IMR-90 (cell line): Measurements from ENCODE around the gene MAGEB17. TPM values are rescaled to one million over a fixed set of nuclear protein-coding genes. Genes with fewer than 3 reads are reported as not detected.

Source experiments
- ATAC-seq: fragments of 200-7000 bp; cut with Tn5 transposase; 2 replicates; pipeline ENCODE4 v1.9.1; 2020; ENCODE audit warnings: low read depth, mild to moderate bottlenecking, moderate library complexity
- BruUV-seq: library from RNA; stranded (reverse); fragments of 400-500 nt; replicated peaks from 2 replicates; lab custom pipeline; 2021; lab: Mats Ljungman, UMichigan
- CTCF ChIA-PET: fragments of 300-600 bp; formaldehyde crosslinking; extraction: SDS; loops from one replicate; lab custom pipeline; 2021; ENCODE audit warnings: antibody characterized with exemption; lab: Yijun Ruan, JAX
- POLR2A ChIA-PET: fragments of 300-600 bp; sonication (Branson Sonifier 250); formaldehyde crosslinking; loops from one replicate; lab custom pipeline; 2022; ENCODE audit warnings: antibody characterized with exemption; ENCODE audit not compliant: unreplicated experiment; lab: Charles Lee
- DNase-seq: peaks from one replicate; pipeline ENCODE4 v3.0.0; 2013
- H2AFZ ChIP-seq: replicated peaks from 2 replicates; pipeline ENCODE3; 2013; ENCODE audit warnings: low read length, mild to moderate bottlenecking; ENCODE audit not compliant: poor library complexity
- H2AK5ac ChIP-seq: 2 replicates; pipeline ENCODE4 v1.6.1; 2013; ENCODE audit warnings: low read depth, low read length, inconsistent platforms
- H2AK9ac ChIP-seq: replicated peaks from 2 replicates; pipeline ENCODE3; 2013; ENCODE audit warnings: mild to moderate bottlenecking, low read depth, low read length, moderate library complexity; ENCODE audit not compliant: poor library complexity
- H2BK120ac ChIP-seq: 2 replicates; pipeline ENCODE4 v1.6.1; 2013; ENCODE audit warnings: low read depth, low read length, inconsistent platforms
- H2BK15ac ChIP-seq: 3 replicates; pipeline ENCODE4 v1.6.1; 2013; ENCODE audit warnings: low read depth, low read length, inconsistent platforms
- H2BK20ac ChIP-seq: 2 replicates; pipeline ENCODE4 v1.6.1; 2013; ENCODE audit warnings: low read depth, mild to moderate bottlenecking, inconsistent platforms, low read length, moderate library complexity
- H2BK5ac ChIP-seq: 2 replicates; pipeline ENCODE4 v1.6.1; 2013; ENCODE audit warnings: mild to moderate bottlenecking, low read depth, low read length, inconsistent platforms; ENCODE audit not compliant: poor library complexity, severe bottlenecking
- H3K14ac ChIP-seq: replicated peaks from 2 replicates; pipeline ENCODE4 v1.6.1; 2013; ENCODE audit warnings: low read depth, low read length, inconsistent platforms
- H3K18ac ChIP-seq: 2 replicates; pipeline ENCODE4 v1.6.1; 2013; ENCODE audit warnings: low read depth, low read length, control low read depth
- H3K23ac ChIP-seq: 2 replicates; pipeline ENCODE4 v1.6.1; 2013; ENCODE audit warnings: low read depth, low read length, inconsistent platforms
- H3K27ac ChIP-seq: 2 replicates; pipeline ENCODE4 v1.5.1; 2013; ENCODE audit warnings: mild to moderate bottlenecking, control low read depth, low read length; ENCODE audit not compliant: insufficient read depth
- H3K27me3 ChIP-seq: 2 replicates; pipeline ENCODE4 v1.6.1; 2013; ENCODE audit warnings: low read length; ENCODE audit not compliant: control insufficient read depth, insufficient read depth
- H3K36me3 ChIP-seq: 2 replicates; pipeline ENCODE4 v1.6.1; 2013; ENCODE audit warnings: low read length, mixed read lengths; ENCODE audit not compliant: control insufficient read depth, insufficient read depth
- H3K4ac ChIP-seq: 2 replicates; pipeline ENCODE4 v1.6.1; 2013; ENCODE audit warnings: low read depth, low read length, inconsistent platforms
- H3K4me1 ChIP-seq: 2 replicates; pipeline ENCODE4 v1.6.1; 2013; ENCODE audit warnings: low read length, mixed read lengths; ENCODE audit not compliant: control insufficient read depth, insufficient read depth
- H3K4me2 ChIP-seq: 2 replicates; pipeline ENCODE4 v1.6.1; 2013; ENCODE audit warnings: low read depth, mild to moderate bottlenecking, control low read depth, low read length, moderate library complexity
- H3K4me3 ChIP-seq: 2 replicates; pipeline ENCODE4 v1.5.1; 2013; ENCODE audit warnings: low read depth, mild to moderate bottlenecking, control low read depth, low read length, moderate library complexity; ENCODE audit not compliant: insufficient read depth
- H3K56ac ChIP-seq: 2 replicates; pipeline ENCODE4 v1.6.1; 2013; ENCODE audit warnings: low read length, inconsistent platforms; ENCODE audit not compliant: insufficient read depth; ENCODE audit errors: extremely low read depth
- H3K79me1 ChIP-seq, 2 experiments: 2 replicates each; pipeline ENCODE4 v1.6.1; 2013; ENCODE audit warnings: low read length in 2 of 2, inconsistent platforms in 1 of 2, low read depth in 1 of 2
- H3K9ac ChIP-seq: 2 replicates; pipeline ENCODE4 v1.6.1; 2013; ENCODE audit warnings: low read depth, low read length, control low read depth
- H3K9me1 ChIP-seq: 2 replicates; pipeline ENCODE4 v1.6.1; 2013; ENCODE audit warnings: low read length, inconsistent platforms; ENCODE audit not compliant: insufficient read depth
- H3K9me3 ChIP-seq: 2 replicates; pipeline ENCODE4 v1.6.1; 2013; ENCODE audit warnings: low read length; ENCODE audit not compliant: control insufficient read depth, insufficient read depth
- H4K20me1 ChIP-seq: 2 replicates; pipeline ENCODE4 v1.6.1; 2013; ENCODE audit warnings: low read length, inconsistent platforms; ENCODE audit not compliant: insufficient read depth
- H4K5ac ChIP-seq: 2 replicates; pipeline ENCODE4 v1.6.1; 2013; ENCODE audit warnings: mild to moderate bottlenecking, low read depth, low read length, control low read depth
- H4K8ac ChIP-seq, 2 experiments: 2 replicates each; pipeline ENCODE4 v1.6.1; 2013; ENCODE audit warnings: low read depth in 2 of 2, low read length in 2 of 2, control low read depth in 1 of 2, inconsistent platforms in 1 of 2
- H4K91ac ChIP-seq: 2 replicates; pipeline ENCODE4 v1.6.1; 2013; ENCODE audit warnings: low read depth, low read length, inconsistent platforms; ENCODE audit not compliant: insufficient read depth
- FOS ChIP-seq: fragments of 150-350 bp; IDR thresholded peaks from 2 replicates; pipeline ENCODE4 v1.6.1; 2016; ENCODE audit warnings: low read depth, low read length
- NFE2L2 ChIP-seq: fragments of 150-350 bp; IDR thresholded peaks from 2 replicates; pipeline ENCODE4 v1.6.1; 2016; ENCODE audit warnings: low read depth, mild to moderate bottlenecking, low read length
- WGBS, 2 experiments: methylation state at CpG; one replicate each; pipeline versions ENCODE4 v1.1.5 to v1.1.7; 2013; ENCODE audit warnings: missing lambda C conversion rate in 2 of 2; ENCODE audit not compliant: insufficient read length in 1 of 2; ENCODE audit errors: extremely low coverage in 2 of 2; 5-methylcytosine and 5-hydroxymethylcytosine counted together
- dilution Hi-C: fragments of 300-500 bp; cut with HindIII; formaldehyde crosslinking; loops from one replicate; pipeline ENCODE4 v1.14.3; 2018; ENCODE audit warnings: low sequenced_read_pairs; ENCODE audit not compliant: unreplicated experiment
- in situ Hi-C: fragments of 300-500 bp; cut with MboI; formaldehyde crosslinking; loops from 3 replicates; pipeline ENCODE4 v1.14.3; 2019; ENCODE audit warnings: low sequenced_read_pairs, inconsistent platforms, mixed read lengths
- intact Hi-C: fragments of 100-400 bp; cut with micrococcal nuclease; formaldehyde crosslinking; loops from 2 replicates; pipeline ENCODE4 v1.10.0; 2022
- polyA plus RNA-seq, 3 experiments: library from polyadenylated mRNA; depleted of rRNA; stranded (reverse); fragments of >200 nt; gene quantifications; 2 replicates each; pipeline ENCODE4 v1.2.3, GENCODE V29; 2012; ENCODE audit warnings: low replicate concordance in 1 of 3
- total RNA-seq: library from RNA; depleted of rRNA; stranded (reverse); fragments of >200 nt; gene quantifications from 2 replicates; pipeline ENCODE4 v1.2.3, GENCODE V29; 2012
- TF ChIP-seq, protein P1 (sequence below): conservative IDR thresholded peaks from 2 replicates; pipeline ENCODE4 v1.5.1; 2012; ENCODE audit warnings: mild to moderate bottlenecking, low read depth, low read length, improper control_type of control experiment

MAGEB17 gene
- total and polyA plus RNA-seq, 2 of the 4 experiments (the other 2 are of a cell fraction), result under 0.01 to 0.34 TPM

DNA sequence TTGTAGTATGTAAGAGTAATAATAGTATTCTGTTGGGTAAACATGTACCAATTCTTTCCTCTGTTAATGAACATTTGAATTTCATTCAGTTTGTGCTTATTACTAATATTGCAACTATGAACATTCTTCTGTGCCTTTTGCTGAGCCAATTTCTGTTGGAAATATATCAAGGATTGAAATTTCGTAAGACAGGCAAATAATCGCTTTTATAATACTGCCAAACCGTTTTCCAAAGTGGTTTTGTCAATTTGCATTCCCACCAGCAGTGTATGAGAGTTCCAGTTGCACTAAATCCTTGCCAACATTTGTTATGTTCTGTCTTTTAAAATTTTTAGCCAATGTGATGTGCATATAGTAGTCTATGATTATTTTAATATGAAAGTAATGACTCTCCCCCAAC is 38.6 kb downstream of the MAGEB17 start:
- H2BK5ac ChIP-seq, result no peak overlapping the region
- CTCF ChIA-PET, result no interaction called here
- H3K36me3 ChIP-seq, result no peaks in the 10 kb centered on the region
- H4K5ac ChIP-seq, result no peak overlapping the region
- H3K9me3 ChIP-seq, result no peaks in the 10 kb centered on the region
- no peak overlapping the region for H4K8ac ChIP-seq
- TF ChIP-seq FOS, result no peak
- TF ChIP-seq, protein P1, sequence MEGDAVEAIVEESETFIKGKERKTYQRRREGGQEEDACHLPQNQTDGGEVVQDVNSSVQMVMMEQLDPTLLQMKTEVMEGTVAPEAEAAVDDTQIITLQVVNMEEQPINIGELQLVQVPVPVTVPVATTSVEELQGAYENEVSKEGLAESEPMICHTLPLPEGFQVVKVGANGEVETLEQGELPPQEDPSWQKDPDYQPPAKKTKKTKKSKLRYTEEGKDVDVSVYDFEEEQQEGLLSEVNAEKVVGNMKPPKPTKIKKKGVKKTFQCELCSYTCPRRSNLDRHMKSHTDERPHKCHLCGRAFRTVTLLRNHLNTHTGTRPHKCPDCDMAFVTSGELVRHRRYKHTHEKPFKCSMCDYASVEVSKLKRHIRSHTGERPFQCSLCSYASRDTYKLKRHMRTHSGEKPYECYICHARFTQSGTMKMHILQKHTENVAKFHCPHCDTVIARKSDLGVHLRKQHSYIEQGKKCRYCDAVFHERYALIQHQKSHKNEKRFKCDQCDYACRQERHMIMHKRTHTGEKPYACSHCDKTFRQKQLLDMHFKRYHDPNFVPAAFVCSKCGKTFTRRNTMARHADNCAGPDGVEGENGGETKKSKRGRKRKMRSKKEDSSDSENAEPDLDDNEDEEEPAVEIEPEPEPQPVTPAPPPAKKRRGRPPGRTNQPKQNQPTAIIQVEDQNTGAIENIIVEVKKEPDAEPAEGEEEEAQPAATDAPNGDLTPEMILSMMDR, result no peak
- no peak for TF ChIP-seq NFE2L2
- H4K91ac ChIP-seq, result no peak overlapping the region
- no peak overlapping the region for H2BK120ac ChIP-seq
- no peak overlapping the region for H3K4ac ChIP-seq
- no peaks in the 10 kb centered on the region for H3K79me1 ChIP-seq
- no CpG with 5 or more reads among the region's 3 CpGs for WGBS, 2 experiments
- POLR2A ChIA-PET, result no interaction called here
- no peak overlapping the region for H2BK15ac ChIP-seq
- H3K9ac ChIP-seq, result no peak overlapping the region
- no peak overlapping the region for H3K4me2 ChIP-seq
- no peaks in the 10 kb centered on the region for H3K9me1 ChIP-seq
- no TSS peak for BruUV-seq
- dilution Hi-C loops (no loop called here), intact Hi-C loops (no loop called here), in situ Hi-C loops (no loop called here)
- H2AK5ac ChIP-seq, result no peak overlapping the region
- no peak overlapping the region for H3K27ac ChIP-seq
- H4K20me1 ChIP-seq, result no peaks in the 10 kb centered on the region
- H3K56ac ChIP-seq, result no peak overlapping the region
- ATAC-seq (no peak), DNase-seq (no peak)
- no peak overlapping the region for H2AK9ac ChIP-seq
- H3K14ac ChIP-seq, result no peak overlapping the region
- no peak overlapping the region for H3K4me3 ChIP-seq
- no peak overlapping the region for H3K23ac ChIP-seq
- H2BK20ac ChIP-seq, result no peak overlapping the region
- no peaks in the 10 kb centered on the region for H3K4me1 ChIP-seq
- no peak overlapping the region for H2AFZ ChIP-seq
- H3K18ac ChIP-seq, result no peak overlapping the region
- H3K27me3 ChIP-seq, result no peaks in the 10 kb centered on the region
